ENCODE results near the gene CNMD. TPM values are rescaled to one million over a fixed set of nuclear protein-coding genes. Genes with fewer than 3 reads are reported as not detected.

The CNMD gene
- total and polyA plus RNA-seq, 2 of the 4 experiments (the other 2 are of a cell fraction), result not detected

GRCh38 chr13:52738719-52739467 is 727 bp downstream of the CNMD start:
- Histone ChIP-seq H4K5ac (ENCODE audit: low read depth, low read length) (no peak overlapping the region), H3K27ac (ENCODE audit: insufficient read depth, low read length) (no peak overlapping the region), H3K36me3 (ENCODE audit: control insufficient read depth, insufficient read depth, low read length) (no peaks in the 10 kb centered on the region), H4K20me1 (ENCODE audit: insufficient read depth, low read length) (no peaks in the 10 kb centered on the region), H3K4me2 (ENCODE audit: low read depth, low read length) (peak overlapping the region; percentile 77), H3K9ac (ENCODE audit: low read depth, low read length) (no peak overlapping the region), H3K79me1 (ENCODE audit: low read depth in 1 of 2, low read length in 2 of 2) (no peaks in the 10 kb centered on the region), H2BK15ac (ENCODE audit: low read depth, low read length) (no peak overlapping the region), H3K56ac (ENCODE audit: extremely low read depth, insufficient read depth, low read length) (no peak overlapping the region), H2BK5ac (ENCODE audit: low read depth, low read length, poor library complexity, severe bottlenecking) (no peak overlapping the region), H2BK20ac (ENCODE audit: low read depth, low read length) (no peak overlapping the region), H3K4me1 (ENCODE audit: control insufficient read depth, insufficient read depth, low read length) (no peaks in the 10 kb centered on the region; the same call in 1 of the 2 replicates), H3K23ac (ENCODE audit: low read depth, low read length) (peak overlapping the region; percentile 51; the same call in 1 of the 2 replicates), H3K4me3 (ENCODE audit: insufficient read depth, low read depth, low read length) (peak overlapping the region; percentile 23; the same call in 1 of the 2 replicates), H3K14ac (replicated peaks; ENCODE audit: low read depth, low read length) (no peak overlapping the region), H2AK5ac (ENCODE audit: low read depth, low read length) (no peak overlapping the region), H4K91ac (ENCODE audit: insufficient read depth, low read depth, low read length) (no peak overlapping the region), H3K18ac (ENCODE audit: low read depth, low read length) (no peak overlapping the region), H3K9me1 (ENCODE audit: insufficient read depth, low read length) (no peaks in the 10 kb centered on the region), H2AFZ (replicated peaks; ENCODE audit: low read length, poor library complexity) (peak overlapping the region; percentile 85), H2BK120ac (ENCODE audit: low read depth, low read length) (no peak overlapping the region), H3K9me3 (ENCODE audit: control insufficient read depth, insufficient read depth, low read length) (no peaks in the 10 kb centered on the region), H4K8ac (ENCODE audit: low read depth in 2 of 2, low read length in 2 of 2) (no peak overlapping the region), H2AK9ac (replicated peaks; ENCODE audit: low read depth, low read length, poor library complexity) (no peak overlapping the region), H3K4ac (ENCODE audit: low read depth, low read length) (no peak overlapping the region), H3K27me3 (ENCODE audit: control insufficient read depth, insufficient read depth, low read length) (peaks cover 28% of the 10 kb centered on the region)
- ChIA-PET POLR2A (ENCODE audit: unreplicated experiment) (no interaction called here), CTCF (interaction anchor here (0.7 kb wide), 1 partner anchor 227 kb away, joined by 3 read pairs; no protein-coding TSS in a partner anchor)
- TF ChIP-seq RAD21 (IDR thresholded peaks at IDR 0.05; ENCODE audit: low read length) (no peak), CTCF (conservative IDR thresholded peaks at IDR 0.05; ENCODE audit: low read depth, low read length) (peak; percentile 39)
- intact Hi-C loops (cut with micrococcal nuclease) (no loop called here), dilution Hi-C loops (cut with HindIII; ENCODE audit: low sequenced_read_pairs, unreplicated experiment) (no loop called here), in situ Hi-C loops (cut with MboI; ENCODE audit: low sequenced_read_pairs) (no loop called here)
- no peak for DNase-seq
- WGBS, 2 experiments (ENCODE audit: extremely low coverage in 2 of 2, insufficient read length in 1 of 2), result 0% methylated on average over 13 of the region's 75 CpGs; no CpG with 5 or more reads in 1 of the 2 experiments
- peak; percentile 74 for ATAC-seq (ENCODE audit: low read depth)
- no TSS peak for BruUV-seq (replicated peaks)
